Lung (tissue), 12 donors: ENCODE measurements around the gene LRP1. TPM values are rescaled to one million over a fixed set of nuclear protein-coding genes. Genes with fewer than 3 reads are reported as not detected.

Experiments
- ATAC-seq: fragments of 200-7000 bp; cut with Tn5 transposase; one replicate; pipeline ENCODE4 v1.9.1; 2020; ENCODE audit warnings: moderate number of reproducible peaks; ENCODE audit not compliant: insufficient read depth, low FRiP score
- DNase-seq, 3 donors: peaks; one replicate each; pipeline ENCODE4 v3.0.0-alpha.2; 2013 to 2017
- H3K27ac ChIP-seq, 2 donors: one replicate each; pipeline ENCODE4 v1.5.1; 2013; ENCODE audit warnings: mild to moderate bottlenecking in 2 of 2, moderate library complexity in 2 of 2, control low read depth in 1 of 2, inconsistent platforms in 1 of 2, low read depth in 1 of 2, low read length in 1 of 2
- H3K27me3 ChIP-seq, 3 donors: one replicate each; pipeline ENCODE4 v1.5.1; 2013; ENCODE audit warnings: low read length in 2 of 3; ENCODE audit not compliant: control insufficient read depth in 3 of 3, insufficient read depth in 3 of 3
- H3K36me3 ChIP-seq, 4 donors: one replicate each; pipeline ENCODE4 v1.5.1; 2013; ENCODE audit warnings: low read length in 4 of 4, mild to moderate bottlenecking in 1 of 4, moderate library complexity in 1 of 4; ENCODE audit not compliant: control insufficient read depth in 4 of 4, insufficient read depth in 4 of 4
- H3K4me1 ChIP-seq, 5 donors: one replicate each; pipeline ENCODE4 v1.5.1; 2013; ENCODE audit warnings: low read length in 5 of 5, mild to moderate bottlenecking in 2 of 5, moderate library complexity in 1 of 5; ENCODE audit not compliant: control insufficient read depth in 5 of 5, insufficient read depth in 5 of 5
- H3K4me3 ChIP-seq: one replicate; pipeline ENCODE4 v1.5.1; 2013; ENCODE audit warnings: mild to moderate bottlenecking, control low read depth, moderate library complexity
- H3K9ac ChIP-seq, 2 donors: one replicate each; pipeline ENCODE4 v1.5.1; 2013; ENCODE audit warnings: low read length in 2 of 2, control low read depth in 1 of 2; ENCODE audit not compliant: insufficient read depth in 1 of 2
- H3K9me3 ChIP-seq, 4 donors: one replicate each; pipeline ENCODE4 v1.5.1; 2013; ENCODE audit warnings: low read length in 3 of 4, mild to moderate bottlenecking in 1 of 4, moderate library complexity in 1 of 4; ENCODE audit not compliant: control insufficient read depth in 4 of 4, insufficient read depth in 3 of 4
- CTCF ChIP-seq: IDR thresholded peaks from 2 replicates; pipeline ENCODE4 v1.5.1; 2012; ENCODE audit warnings: mild to moderate bottlenecking; ENCODE audit errors: control extremely low read depth, extremely low read depth
- WGBS, 2 donors: extraction: QIAGEN DNeasy Blood & Tissue Kit; methylation state at CpG; one replicate each; pipeline ENCODE4 v1.1.7; 2013; 5-methylcytosine and 5-hydroxymethylcytosine counted together
- polyA plus RNA-seq, 2 donors: library from polyadenylated mRNA; stranded (reverse); fragments of 200-250 nt; gene quantifications; one replicate each; pipeline ENCODE4 v1.2.1, GENCODE V29; 2013
- total RNA-seq, 2 donors: library from RNA; depleted of rRNA in 1 of 2; stranded (reverse); fragments of >200 nt in 1 of 2; gene quantifications; one replicate each; pipeline ENCODE4 v1.2.1, GENCODE V29; 2014 to 2021
- donor health status: control.
- donor health status: control.
- donor health status: Bipolar disorder and iron deficiency.
- donor health status: healthy.
- donor health status: DM: yes; HTN: yes; CAD: no.

The LRP1 gene
- total and polyA plus RNA-seq, 4 donors, result 52.6 to 338 (median 122) TPM

- TF ChIP-seq CTCF, result no peak
- Histone ChIP-seq H3K4me3 (peak overlapping the region; percentile 54), H3K9ac (peak overlapping the region in 1 of 2 donors; percentile 40), H3K9me3 (no peaks in the 10 kb centered on the region), H3K4me1 (peaks cover 2 to 49% (median 24%) of the 10 kb centered on the region in 5 donors), H3K36me3 (peaks cover 0 to 10% (median 0%) of the 10 kb centered on the region in 4 donors), H3K27ac (peak overlapping the region; percentile 24 to 83), H3K27me3 (no peaks in the 10 kb centered on the region)
- no peak for ATAC-seq
- no peak for DNase-seq
- WGBS, 2 donors, result 6 to 8% methylated on average over 28 to 35 of the region's 35 CpGs
These were observed 400 bp downstream of the LRP1 start for GRCh38 chr12:57128519-57129247.

DNA sequence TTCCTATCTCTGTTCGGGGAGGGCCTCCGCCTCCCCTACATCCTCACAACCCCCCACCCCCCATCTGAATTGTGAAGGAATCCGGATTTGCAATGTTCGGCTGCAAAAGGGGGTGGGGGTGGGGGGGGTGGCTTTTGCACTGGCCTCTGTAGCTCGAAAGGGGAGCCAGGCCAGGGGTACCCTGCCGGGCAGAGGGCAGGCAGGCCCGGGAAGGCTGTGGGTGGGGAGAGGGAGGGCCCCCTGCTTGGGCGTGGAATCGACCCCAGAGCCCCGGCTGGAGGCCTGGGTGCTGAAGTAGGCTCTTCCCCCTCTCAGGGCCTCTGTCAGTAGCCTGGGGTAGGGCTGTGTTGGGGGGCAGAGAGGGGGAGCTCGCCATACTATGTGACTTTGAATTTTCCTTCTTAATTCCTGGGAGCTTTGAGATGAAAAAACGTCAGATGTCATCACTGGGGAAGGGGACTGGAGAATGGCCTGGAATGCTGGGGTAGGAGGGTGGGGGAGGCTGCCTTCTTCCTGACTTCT is 1.1 kb downstream of the LRP1 start:
- DNase-seq (peak in 2 of 3 donors; percentile 45 to 48), ATAC-seq (no peak)
- H3K27ac ChIP-seq, result peak overlapping the region; percentile 24 to 83
- H3K4me1 ChIP-seq, result peaks cover 6 to 56% (median 24%) of the 10 kb centered on the region in 5 donors
- peak overlapping the region; percentile 54 for H3K4me3 ChIP-seq
- H3K9me3 ChIP-seq, result no peaks in the 10 kb centered on the region
- peak overlapping the region in 1 of 2 donors; percentile 88 for H3K9ac ChIP-seq
- peaks cover 0 to 10% (median 0%) of the 10 kb centered on the region in 4 donors for H3K36me3 ChIP-seq
- no peak for TF ChIP-seq CTCF
- 24 to 30% methylated on average over 12 of the region's 12 CpGs for WGBS, 2 donors
- H3K27me3 ChIP-seq, result no peaks in the 10 kb centered on the region

DNA sequence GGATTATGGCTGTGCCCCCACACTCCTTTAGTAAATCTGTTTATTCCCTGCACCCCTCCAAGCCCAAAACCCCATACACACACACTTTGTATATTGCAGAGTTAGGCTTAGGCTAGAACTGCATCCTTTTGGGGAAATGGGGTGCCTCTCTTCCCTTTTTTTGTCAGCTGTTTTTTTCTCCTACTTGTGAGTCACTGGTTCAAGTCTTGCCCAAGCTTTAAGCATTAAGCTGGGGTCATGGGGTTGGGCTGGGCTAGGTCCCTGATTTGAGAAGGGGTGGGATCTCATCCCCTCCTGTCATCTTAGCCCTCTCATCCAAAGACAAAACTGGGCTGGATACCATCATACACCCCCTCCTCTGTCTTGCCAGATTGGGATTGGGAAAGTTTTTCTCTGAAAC is 1.6 kb downstream of the LRP1 start:
- TF ChIP-seq CTCF, result no peak
- H3K4me3 ChIP-seq, result peak overlapping the region; percentile 54
- peaks cover 6 to 61% (median 26%) of the 10 kb centered on the region in 5 donors for H3K4me1 ChIP-seq
- H3K27me3 ChIP-seq, result no peaks in the 10 kb centered on the region
- no peaks in the 10 kb centered on the region for H3K9me3 ChIP-seq
- DNase-seq, result no peak
- peak overlapping the region in 1 of 2 donors; percentile 88 for H3K9ac ChIP-seq
- ATAC-seq, result peak; percentile 13
- H3K36me3 ChIP-seq, result peaks cover 0 to 10% (median 0%) of the 10 kb centered on the region in 4 donors
- H3K27ac ChIP-seq, result peak overlapping the region; percentile 24 to 83
